IPS-18c (cell line): ENCODE measurements around the gene JMJD1C.

ENCODE experiments used
- H3K4me3 ChIP-seq: 2 replicates; pipeline ENCODE4 v1.7.0; 2013; ENCODE audit warnings: low read depth, mild to moderate bottlenecking, low read length, moderate library complexity; ENCODE audit not compliant: insufficient read depth
- H3K9me3 ChIP-seq: one replicate; pipeline ENCODE4 v1.6.1; 2013; ENCODE audit warnings: mild to moderate bottlenecking, low read length, moderate library complexity; ENCODE audit not compliant: control insufficient read depth, insufficient read depth

JMJD1C gene

DNA sequence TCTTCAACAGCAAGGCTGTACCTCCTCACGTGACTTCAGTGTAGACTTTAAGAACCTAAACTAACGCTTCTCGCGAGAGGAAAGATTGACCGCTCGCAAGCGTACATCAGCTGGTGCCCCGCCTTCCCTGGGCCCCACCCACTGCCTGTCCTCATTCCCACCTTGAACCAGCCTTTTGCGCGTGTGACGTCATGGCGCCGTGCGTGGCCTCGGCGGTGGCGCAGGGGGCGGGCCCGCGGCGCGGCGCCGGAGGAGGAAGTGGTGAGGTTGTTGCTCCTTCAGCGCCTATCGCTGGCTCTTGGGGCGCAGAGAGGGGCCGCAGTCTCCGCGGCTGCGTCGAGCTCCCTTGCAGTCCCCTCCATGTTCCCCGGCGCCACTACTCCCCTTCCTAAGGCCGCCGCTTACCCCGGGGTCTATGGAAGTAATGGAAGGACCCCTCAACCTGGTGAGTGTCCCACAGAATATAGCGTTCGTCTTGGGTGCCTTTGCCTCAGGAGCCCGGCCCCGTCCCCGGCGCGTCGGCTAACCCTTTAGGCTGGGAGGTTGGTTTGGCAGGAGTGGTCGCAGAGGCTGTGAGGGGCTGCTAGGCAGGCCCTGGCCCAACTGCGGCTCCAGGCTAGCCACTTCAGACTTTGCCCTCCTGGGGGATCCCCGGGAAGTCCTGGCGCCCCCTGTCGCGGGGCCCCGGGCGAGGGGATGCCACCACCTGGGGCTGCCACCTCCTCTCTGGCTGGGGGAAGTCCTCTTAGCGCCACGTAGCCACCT lies 332.5 kb downstream of the JMJD1C start, which contains the start of gene NRBF2:
Gene NRBF2, plus strand, starts transcription at position 273 of the 765 bp plus-strand sequence. Its CDS starts 143 bp downstream, at position 416.
- Histone ChIP-seq H3K4me3 (peak within 1 kb of the TSS; percentile 95), H3K9me3 (no peaks in the 10 kb centered on the region)

- H3K4me3 ChIP-seq: no peak overlapping the region
Observed at GRCh38 chr10:63132651-63133055, 333.1 kb downstream of the JMJD1C start.

GRCh38 chr10:63129888-63130287 lies 335.9 kb downstream of the JMJD1C start:
- Histone ChIP-seq H3K9me3 (no peaks in the 10 kb centered on the region), H3K4me3 (no peak overlapping the region)

More at GRCh38 chr10:63132651-63133055, 333.1 kb downstream of the JMJD1C start:
- H3K9me3 ChIP-seq: no peaks in the 10 kb centered on the region

GRCh38 chr10:63128443-63128842 lies 337.3 kb downstream of the JMJD1C start:
- H3K4me3 ChIP-seq: no peak overlapping the region
- no peaks in the 10 kb centered on the region for H3K9me3 ChIP-seq

DNA sequence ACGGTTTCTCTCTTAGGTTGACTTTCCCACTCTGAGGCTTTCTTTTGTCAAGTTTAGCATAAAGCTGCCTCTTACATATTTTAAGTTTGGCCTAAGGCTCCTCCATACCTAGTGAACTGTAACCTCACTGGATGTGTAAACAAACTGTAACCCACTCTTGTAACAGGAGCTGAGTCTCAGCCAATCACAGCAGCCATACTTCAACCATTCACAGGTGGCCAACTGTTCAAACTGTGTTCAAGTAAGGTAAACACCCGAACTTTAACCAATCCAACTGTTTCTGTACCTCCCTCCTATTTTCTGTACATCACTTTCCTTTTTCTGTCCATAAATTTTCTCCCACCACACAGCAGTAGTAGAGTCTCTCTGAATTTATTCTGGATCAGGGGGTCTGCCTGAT lies 340.3 kb downstream of the JMJD1C start:
- H3K4me3 ChIP-seq: no peak overlapping the region
- H3K9me3 ChIP-seq: no peaks in the 10 kb centered on the region

- Histone ChIP-seq H3K4me3 (no peak overlapping the region), H3K9me3 (no peaks in the 10 kb centered on the region)
Observed at GRCh38 chr10:63123727-63124362, 341.9 kb downstream of the JMJD1C start.

DNA sequence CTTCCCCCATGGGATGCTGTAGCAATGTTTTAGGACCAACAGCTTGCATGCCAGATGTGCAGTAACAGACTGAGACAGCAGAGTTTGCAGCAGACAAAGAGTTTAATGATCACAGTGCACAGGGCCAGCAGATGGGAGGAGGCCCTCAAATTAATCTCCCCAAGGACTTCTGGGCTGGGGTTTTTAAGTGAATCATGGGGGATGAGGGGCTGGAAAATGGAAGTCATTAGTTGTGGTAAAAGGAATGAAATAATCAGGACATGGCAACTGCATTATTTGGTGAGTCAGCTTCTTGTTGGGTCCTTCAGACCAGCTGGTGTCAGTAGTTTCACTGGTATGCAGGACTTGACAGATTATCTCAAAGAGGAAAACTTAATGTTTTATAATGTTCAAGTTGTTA lies 345.2 kb downstream of the JMJD1C start:
- Histone ChIP-seq H3K9me3 (no peaks in the 10 kb centered on the region), H3K4me3 (no peak overlapping the region)

DNA sequence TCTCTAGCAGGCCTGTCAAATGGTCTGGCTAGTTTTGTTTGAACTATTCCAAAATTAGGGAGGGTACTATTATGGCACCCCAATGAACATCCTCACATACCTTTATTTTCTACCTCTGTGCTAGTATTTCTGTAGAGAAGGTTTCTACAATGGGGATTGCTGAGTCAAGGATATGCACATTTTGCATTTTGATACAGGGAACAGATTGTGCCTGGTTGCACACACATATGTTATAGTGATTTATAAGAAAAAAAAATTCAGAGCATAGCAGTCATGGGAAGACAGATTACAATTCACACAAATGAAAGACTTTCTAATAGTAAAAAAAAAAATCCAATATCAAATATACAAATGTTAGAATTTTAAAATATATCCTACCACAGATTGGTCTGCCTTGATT lies 346.7 kb downstream of the JMJD1C start:
- no peaks in the 10 kb centered on the region for H3K9me3 ChIP-seq
- no peak overlapping the region for H3K4me3 ChIP-seq
